Measurements from ENCODE around the gene CAPRIN2.

The CAPRIN2 gene

DNA sequence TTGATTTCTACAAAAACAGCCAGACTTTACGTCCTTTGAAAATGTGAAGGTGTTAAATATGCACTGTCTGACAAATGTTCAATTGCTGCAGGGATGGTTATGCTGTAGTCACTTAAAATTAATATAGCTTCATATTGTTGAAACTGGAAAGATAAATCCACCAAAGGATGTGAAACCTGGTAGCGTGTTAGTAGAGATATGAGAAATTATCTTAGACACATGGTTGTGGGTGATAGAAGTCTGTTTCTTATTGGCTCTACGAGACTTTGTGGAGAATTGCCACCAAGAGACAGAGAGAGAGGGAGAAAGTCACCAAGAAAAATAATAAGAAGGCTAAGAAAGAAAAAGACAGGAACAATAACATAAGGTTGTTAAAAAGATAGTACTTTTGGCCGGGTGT is 2.6 kb upstream of the CAPRIN2 start:
- DNase-seq = no peak

DNA sequence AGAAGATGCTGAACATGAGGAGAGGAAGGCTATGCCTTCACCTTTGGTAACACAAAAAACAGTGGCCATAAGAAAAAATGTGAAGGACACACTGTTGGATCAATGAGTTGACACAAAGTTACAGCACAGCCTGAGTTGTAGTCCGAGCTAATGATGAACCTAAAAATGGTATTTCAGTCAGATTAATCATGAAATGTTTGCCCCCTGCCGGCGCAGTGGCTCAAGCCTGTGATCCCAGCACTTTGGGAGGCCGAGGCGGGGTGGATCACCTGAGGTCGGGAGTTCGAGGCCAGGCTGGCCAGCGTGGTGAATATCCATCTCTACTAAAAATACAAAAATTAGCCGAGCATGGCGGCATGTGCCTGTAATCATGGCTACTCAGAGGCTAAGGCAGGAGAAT is 1.3 kb upstream of the CAPRIN2 start:
- DNase-seq = no peak

DNA sequence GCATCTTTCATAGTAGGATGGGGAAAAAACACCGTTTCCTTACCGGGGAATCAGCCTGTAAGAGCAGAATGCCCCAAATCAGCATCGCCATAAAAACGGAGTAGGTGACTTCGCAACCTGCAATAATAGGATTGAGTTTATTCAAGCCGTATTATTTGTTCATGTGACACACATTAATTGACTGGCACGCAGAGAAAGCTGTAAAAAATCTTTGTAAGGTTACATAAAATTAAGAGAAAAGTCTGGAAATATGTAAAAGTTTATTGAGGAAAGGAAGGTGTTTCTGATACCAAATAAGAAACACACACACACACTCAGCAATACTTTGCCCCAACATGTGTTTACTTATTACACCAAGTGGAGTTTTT is 628 bp upstream of the CAPRIN2 start:
- no peak for DNase-seq

DNA sequence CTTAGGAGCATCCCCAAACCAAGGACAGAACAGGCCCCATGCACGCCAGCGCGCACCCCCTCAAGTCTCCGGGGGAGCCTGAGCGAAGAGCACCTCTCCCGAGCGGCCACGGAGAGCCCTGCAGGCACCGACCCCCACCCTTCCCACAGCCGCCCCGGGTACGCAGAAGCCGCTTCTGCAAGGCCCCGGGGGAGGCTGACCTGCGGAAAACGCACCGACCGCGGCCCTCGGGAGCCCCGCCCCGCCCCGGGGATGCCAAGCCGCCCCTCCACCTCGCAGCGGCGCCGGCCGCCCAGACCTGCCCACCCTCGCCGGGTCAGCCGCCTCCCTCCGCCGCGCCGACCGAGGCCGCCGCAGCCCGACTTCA is 385 bp downstream of the CAPRIN2 start:
- no peak for DNase-seq

DNA sequence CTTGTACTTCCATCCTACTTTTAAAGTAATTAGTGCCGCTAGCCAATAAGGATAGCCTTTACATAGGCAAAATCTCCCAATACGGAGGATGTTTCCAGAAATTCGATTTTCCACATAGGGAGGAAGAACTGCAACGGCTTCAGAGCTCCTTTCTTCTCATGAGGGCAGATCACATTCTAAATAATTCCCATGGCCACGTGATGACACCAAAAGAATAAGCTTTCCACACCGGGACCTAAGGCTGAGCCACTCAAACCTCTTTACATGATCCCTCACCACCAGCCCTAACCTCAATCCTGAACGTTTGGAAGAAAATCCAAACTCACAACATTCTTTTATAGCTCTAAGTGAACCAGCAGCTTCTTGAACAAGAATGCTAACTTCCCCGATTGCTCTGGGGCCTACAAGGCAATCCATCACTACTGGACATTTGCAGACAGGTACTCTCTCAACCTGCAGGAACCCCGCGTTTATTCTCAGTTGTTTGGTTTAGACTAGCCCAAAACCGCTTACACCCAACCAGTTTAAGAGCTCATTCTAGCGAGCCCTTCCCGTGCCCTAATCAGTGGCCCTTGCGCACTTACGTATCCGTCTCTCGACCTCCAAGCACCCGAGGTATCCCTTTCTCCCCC is 884 bp downstream of the CAPRIN2 start:
- DNase-seq = no peak

DNA sequence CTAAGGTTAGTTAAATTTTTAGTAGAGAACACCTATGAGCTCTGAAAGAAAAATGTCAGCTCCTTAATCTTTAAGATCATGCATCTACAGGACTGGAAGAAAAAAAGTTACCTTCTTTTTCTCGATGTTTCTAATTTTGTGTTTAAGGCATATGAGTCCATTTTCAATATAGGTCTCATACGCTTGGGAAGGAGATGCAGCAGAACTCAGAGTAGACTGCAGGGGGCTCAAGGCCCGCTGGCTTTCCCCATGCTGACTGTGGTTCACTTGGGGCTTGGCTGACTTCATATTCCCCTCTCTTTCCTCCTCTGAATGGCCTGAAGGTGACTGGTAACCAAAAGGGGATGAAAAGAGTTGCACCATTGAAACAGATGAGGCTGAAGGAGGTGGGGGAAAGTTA is 1.5 kb downstream of the CAPRIN2 start:
- DNase-seq = peak in 1 of 2 experiments; percentile 42

DNA sequence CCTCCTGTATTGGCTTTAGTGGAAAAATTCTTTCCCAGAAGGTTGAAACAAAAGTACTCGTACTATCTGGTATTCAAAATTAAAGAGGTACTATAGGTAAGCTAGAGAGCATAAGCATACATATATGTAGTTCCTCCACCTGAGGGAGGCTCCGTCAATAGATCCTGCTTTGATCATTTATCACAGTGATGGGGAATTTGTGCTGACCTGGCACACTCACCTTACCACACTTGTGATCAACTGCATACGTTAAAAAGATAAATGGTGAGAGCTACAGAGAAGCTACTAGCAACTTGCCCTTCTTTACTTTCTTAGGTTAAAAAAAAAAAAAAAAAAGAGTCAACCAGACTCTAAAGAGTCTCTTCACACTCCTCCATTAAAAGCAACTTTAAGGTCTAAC is 2.5 kb downstream of the CAPRIN2 start:
- DNase-seq = no peak

DNA sequence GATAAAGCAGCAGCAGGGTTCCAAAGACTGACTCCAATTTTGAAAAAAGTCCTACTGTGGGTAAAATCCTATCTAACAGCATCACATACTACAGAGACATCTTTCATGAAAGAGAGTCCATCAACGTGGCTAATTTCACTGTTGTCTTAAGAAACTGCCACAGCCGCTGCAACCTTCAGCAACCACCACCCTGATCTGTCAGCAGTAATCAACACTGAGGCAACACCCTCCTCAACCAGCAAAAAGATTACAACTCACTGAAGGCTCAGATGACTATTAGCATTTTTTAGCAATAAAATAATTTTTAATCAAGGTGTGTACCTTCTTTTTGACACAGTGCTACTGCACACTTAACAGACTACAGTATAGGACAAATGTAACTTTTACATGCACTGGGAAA is 6.6 kb downstream of the CAPRIN2 start:
- no peak for DNase-seq

DNA sequence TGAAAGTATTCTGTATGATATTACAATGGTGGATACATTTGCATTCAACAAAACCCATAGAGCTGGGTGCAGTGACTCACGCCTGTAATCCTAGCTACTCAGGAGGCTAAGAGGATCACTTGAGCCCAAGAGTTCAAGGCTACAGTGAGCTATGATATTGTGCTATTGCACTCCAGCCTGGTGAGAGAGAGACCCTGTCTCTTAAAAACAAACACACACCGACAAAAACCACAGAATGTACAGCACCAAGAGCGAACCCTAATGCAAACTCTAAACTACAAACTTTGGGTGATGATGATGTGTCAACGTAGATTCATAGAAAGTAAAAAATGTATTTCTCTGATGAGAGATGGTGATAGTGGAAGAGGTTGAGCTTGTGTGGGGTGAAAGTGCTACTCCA is 8.6 kb downstream of the CAPRIN2 start:
- no peak for DNase-seq

DNA sequence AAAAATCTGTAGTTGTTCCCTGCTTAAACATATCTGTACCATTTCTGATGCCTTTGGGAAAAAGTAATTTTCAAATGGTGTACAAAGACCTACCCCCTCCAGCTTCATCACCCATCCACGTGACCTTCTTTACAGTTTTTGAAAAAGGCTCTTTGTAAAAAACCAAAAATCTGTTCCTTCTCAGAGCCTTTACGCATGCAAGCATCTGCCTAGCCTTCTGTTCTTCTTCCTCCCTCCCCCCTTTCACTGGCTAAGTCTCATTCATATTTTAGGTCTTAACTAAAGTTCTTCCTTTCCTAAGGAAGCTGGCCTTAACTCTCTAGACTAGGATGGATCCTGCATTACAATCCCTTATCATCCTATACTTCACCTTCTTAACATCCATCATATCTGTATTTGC is 10.4 kb downstream of the CAPRIN2 start:
- no peak for DNase-seq

DNA sequence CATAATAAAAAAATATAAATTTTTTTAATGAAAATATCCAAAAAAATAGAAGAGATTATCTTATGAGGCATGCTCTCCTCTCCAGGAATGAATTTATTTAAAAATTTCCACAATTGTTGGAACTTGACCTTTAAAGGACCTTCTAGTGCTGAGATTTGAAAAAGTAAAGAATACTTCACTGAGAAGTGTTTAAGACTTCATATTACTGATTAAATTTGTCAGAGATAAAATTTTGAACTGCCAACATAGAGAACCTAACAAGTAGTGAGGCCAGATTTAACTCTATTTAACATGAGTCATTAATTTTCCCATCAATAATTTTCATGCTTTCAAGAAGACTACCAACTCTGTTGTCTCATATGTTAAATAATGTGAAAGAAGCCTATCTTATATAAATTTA is 14.5 kb downstream of the CAPRIN2 start:
- no peak for DNase-seq

DNA sequence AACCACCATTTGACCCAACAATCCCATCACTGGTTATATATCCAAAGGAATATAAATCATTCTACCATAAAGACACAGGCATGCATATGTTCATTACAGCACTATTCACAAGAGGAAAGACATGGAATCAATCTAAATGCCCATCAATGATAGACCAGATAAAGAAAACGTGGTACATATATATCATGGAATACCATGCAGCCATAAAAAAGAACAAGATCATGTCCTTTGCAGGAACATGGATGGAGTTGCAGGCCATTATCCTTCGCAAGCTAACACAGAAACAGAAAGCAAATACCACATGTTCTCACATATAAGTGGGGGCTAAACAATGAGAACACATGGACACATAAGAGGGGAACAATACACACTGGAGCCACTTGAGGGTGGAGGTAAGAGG is 15.7 kb downstream of the CAPRIN2 start:
- DNase-seq = no peak

DNA sequence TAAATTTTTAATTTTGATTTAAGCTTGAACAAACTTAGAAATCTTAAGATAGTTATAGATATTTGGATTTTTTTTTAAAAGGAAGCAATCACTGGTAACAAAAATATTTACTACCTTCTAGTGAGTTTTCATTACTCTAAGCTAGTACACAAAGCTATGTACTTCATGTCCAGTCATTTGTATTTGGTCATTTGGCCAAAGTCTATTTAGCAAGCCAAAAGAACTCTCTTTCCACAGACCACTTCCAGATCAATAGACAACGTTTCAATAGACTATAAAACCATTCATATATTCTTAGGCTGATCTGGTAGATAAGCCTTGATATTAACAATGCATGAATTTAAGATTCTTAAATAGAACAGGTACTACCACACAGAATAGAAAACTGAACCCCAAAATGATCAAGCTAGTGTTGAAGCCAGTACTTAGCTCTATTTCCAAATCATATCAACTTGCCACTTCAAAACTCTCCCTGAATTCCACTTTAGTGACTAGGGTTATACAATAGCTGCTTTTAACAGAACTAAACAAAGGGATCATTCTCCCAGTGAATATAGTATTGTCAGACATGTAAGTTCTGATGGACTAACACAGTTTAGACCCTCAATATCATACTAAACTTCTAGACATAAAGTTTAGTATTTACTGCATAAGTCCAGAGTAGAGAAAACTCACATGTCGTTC is 21.7 kb downstream of the CAPRIN2 start:
- no peak for DNase-seq

DNA sequence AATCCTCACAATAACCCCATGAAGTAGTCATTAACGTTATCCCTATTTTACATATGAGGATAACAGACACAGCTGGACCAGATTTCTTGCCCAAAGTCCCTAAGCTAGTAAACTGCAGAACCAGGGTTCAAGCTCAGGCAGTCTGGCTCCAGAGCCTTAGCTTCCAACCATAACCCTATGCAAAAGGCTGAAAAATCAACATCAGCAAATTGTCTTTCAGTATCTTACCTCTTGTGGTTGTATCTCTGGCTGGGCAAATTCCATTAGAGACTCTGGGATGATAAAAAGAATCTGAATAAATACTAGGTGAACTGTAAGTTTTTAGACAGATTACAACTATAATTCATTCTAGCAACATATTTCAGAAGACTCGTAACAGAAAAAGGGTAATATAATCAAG is 24.7 kb downstream of the CAPRIN2 start:
- DNase-seq = no peak

DNA sequence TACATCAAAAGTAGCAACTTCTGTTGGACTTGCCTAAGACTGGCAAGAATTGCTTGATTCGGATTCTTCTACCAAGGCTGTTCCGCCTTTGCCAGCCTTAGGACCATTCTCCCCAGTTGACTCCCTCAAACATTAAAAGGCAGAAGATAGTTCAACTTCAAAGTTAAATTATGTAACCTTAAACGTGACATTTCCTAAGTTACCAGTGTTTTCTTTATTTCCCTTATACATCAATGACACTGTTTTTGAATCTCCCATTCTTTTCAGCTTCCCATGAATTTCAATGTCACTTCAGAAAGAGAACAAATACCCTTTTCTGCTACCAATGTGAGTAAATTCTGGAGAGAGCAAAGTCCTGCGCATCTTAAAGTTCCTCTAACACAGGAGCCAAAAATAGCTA is 25.2 kb downstream of the CAPRIN2 start:
- no peak for DNase-seq

DNA sequence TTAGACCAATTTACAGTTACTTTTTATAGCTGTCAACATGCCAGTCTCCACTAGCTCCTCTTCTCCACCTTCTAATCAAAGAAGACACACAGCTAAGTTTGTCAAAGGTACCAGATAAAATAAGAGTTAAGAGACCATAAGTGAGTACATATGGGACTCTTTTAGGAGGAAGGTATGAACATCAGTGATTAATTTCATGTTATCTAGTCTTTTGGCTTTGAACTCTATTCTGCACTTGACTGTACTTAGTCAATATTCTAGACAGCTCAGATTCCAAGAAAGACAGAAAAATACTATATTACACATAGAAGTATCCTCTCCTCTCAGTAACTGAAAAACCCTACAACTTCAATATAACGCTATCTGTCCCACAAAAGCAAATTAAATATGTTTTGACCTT is 28.1 kb downstream of the CAPRIN2 start:
- DNase-seq = no peak

DNA sequence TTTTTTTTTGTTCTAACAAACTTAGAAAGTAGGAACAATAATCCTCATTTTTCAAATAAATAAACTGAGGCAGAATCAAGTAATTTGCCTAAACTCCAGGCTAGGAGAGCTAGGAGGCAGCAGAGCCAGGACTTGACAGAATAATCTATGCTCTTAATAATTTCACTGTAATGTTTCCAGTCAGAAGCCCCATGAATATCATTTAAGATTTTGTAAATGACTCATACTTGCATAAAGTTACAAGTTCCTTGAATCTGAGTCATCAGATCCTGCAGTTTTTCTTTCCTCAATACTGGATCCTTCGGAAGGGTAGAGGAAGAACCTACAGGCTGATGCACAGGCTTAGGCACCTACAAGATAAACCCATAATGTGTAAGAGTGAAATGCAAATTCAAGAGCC is 29.0 kb downstream of the CAPRIN2 start:
- no peak for DNase-seq

DNA sequence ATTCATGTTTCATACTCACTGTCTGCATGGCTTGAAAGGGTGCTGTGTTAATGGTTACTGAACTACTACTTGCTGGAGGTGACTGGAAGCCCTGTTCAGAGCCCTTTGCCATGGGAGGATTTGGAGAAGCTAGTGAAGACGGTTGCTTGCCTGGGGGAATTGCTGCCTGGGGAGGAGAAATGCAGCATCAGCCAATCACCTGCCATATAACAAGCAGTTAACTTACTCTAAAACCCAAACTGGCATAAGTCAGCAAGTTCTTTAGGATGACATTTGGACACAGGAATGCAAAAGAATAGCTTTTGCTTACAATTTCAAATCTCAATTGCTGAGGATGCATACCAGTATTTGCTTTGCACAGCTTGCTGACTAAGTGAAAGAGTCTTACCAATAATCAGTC is 35.7 kb downstream of the CAPRIN2 start:
- no peak for DNase-seq

DNA sequence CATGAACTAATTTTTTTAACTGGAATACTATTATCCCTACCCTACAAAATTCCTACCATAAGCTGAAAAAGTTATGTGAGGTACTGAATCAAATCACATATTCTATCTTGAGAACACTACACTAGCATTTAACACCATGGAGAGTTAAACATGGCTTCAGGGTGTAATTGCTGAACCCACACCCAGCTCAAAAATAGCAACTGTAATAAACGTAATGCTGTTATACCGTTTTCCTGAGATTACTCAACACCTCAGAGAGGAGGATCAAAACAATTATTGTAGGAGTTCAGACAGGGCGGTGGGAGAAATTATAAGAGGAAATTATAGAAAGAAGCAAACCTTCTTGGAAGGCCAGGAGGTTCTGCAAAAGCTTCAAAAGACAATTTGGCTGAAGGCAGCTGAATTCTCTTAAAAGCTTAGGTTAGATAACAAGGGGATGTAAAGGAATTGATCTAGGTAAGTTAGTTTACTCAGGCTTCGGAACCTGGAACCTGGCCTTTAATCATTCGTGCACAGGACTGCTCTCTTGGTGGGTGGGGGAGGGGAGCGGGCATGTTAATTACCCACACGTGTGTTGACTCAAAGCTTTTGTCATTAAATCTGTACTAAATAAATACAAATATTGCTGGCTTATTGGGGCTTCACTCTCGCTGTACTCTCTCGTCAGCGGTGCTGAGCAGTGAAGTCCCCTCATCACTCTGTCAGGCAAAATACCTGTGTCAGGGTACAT is 47.0 kb downstream of the CAPRIN2 start:
- DNase-seq = no peak

DNA sequence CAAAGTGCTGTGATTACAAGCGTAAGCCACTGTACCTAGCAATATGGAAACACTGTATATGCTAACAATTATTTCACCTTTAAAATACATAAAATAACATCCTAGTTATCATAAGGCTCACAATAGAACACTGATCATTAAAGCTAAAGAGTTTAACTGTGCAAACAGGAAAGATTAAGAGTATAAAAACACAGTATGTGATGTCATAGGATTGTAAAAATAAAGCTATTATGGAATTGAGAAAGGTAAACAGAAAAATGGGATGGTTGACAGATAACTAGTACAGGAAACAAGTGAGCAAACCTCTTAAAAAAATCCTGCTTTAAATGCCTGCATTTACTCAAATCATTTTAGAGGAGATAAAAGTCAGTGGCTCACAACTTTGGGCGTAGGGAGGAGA is 48.3 kb downstream of the CAPRIN2 start:
- DNase-seq = no peak

DNA sequence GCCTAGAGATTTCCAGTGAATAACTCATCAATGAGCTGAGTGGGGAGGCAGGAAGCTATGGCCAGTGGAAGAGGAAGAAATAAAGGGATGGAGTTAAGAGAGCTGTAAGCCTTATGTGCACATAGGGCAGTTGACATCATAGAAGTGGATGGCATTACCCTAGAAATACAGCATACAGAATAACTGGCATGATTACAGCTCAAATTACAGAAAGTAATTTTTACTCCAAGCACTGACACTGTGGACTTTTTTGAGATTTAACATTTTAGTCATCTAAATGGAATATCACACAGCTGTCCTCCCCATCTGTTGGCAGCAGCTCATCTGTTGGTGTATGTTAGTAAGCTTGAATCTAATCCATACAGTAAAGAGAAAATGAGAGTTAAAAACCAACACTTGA is 53.7 kb downstream of the CAPRIN2 start:
- no peak for DNase-seq

DNA sequence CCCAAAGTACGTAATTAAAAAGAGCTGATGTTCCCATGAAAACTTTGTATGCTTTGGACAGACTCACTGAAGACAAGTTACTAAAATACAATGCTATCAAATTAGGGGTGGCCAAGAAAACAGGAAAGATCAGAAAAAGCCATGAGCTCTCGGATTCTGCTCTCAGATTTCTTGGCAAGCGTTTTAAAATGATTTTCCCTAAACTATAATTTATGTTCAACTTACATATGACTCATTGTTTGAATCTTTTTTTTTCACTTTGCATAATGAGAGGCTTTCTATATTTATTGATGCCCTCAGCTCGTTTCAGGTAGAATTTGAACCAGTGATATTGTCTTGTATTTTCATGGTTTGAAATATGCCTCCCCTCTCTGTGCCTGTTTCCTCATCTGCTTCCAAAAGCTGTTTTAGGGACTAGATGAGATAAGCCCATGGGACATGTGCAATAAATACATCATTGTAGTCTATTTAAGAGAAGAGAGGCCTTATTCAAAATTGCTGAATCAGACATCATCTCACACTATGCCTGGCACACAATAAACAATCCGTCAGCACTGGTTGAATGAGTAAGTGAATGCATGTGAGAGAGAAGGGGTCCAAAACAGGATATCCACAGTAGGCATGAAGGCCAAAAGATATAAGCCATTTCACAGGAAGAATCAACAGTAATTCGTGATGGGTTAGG is 54.4 kb downstream of the CAPRIN2 start:
- no peak for DNase-seq

DNA sequence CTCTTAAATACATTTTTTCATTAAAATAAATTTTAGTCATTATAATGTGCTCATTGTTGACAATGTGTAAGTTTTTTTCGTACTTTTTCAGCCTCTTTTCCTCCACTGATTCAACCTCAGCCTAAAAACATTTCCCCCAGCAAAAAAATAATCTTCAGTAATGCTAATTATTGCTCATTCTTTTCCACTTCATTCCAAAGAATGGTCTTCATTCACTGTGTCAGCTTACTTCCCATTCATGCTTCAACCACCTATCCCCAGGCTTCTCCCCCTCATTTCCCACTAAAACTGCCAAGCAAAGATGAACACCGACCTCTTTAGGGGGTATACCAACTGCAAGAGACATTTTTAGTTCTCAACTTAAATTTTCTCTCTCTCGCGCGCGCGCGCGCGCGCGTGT is 56.4 kb downstream of the CAPRIN2 start:
- no peak for DNase-seq

DNA sequence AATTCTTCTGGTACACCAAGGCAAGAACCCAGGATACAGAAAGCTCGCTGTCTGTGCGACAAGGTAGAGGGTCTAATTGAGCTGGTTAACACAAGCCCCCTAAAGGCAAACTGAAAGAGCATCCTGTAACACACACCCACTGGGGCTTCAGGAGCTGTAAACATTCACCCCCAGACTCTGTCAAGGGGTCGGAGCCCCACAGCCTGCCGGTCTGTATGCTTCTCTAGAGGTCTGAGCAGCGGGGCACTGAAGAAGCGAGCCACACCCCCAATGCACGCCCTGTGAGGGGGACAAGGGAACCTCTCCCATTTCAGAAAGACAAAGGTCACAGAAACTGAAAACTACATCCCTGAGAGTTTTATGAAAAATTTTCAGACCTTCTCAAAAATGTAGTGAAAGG is 57.8 kb downstream of the CAPRIN2 start:
- no peak for DNase-seq
